ENCODE results near the gene OARD1. TPM values are rescaled to one million over a fixed set of nuclear protein-coding genes. Genes with fewer than 3 reads are reported as not detected.

The OARD1 gene
- total and polyA plus RNA-seq, 3 donors from 2014 or later, result 47.6 to 90.8 (median 55.8) TPM

DNA sequence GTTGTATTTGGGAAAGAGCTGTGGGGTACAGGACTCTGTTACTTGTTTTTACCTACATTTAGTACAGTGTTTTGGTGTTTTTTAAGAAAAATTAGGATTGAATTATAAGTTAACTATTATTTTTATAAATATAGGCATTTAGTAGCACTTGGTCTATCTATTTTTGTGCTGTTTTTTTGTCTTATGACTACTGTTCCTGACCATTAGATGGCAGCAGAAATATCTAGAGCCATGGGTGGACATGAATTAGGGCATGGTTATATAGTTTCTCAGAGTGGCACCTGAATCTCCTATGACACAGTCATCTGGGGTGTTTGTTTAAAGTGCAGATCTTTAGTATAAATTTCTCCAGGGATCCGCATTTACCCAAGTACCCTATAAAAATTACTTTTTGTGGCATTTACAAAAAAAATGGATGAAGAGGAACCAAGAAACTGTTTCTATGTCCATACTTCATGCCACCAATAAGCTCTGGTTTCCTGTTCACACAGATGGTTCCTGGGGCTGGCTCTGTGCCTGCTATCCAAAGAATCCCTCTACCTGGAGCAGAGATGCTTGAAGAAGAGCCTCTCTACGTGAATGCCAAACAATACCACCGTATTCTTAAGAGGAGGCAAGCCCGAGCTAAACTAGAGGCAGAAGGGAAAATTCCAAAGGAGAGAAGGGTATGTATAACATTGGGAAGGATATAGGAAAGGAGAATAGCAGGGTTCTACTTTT is 20.4 kb upstream of the OARD1 start:
- Histone ChIP-seq H3K36me3 (ENCODE audit: low read depth, missing control alignments) (no peaks in the 10 kb centered on the region), H3K4me1 (peaks cover under 1% of the 10 kb centered on the region), H3K9me3 (no peaks in the 10 kb centered on the region), H3K4me3 (no peak overlapping the region), H3K27ac (no peak overlapping the region), H3K27me3 (no peaks in the 10 kb centered on the region)
- DNase-seq, result no peak
- intact Hi-C loops (cut with DNase I; ENCODE audit: low total_unique reads), result no loop called here
- TF ChIP-seq, protein P1, sequence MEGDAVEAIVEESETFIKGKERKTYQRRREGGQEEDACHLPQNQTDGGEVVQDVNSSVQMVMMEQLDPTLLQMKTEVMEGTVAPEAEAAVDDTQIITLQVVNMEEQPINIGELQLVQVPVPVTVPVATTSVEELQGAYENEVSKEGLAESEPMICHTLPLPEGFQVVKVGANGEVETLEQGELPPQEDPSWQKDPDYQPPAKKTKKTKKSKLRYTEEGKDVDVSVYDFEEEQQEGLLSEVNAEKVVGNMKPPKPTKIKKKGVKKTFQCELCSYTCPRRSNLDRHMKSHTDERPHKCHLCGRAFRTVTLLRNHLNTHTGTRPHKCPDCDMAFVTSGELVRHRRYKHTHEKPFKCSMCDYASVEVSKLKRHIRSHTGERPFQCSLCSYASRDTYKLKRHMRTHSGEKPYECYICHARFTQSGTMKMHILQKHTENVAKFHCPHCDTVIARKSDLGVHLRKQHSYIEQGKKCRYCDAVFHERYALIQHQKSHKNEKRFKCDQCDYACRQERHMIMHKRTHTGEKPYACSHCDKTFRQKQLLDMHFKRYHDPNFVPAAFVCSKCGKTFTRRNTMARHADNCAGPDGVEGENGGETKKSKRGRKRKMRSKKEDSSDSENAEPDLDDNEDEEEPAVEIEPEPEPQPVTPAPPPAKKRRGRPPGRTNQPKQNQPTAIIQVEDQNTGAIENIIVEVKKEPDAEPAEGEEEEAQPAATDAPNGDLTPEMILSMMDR (IDR thresholded peaks at IDR 0.05), result peak in 1 of 3 experiments; percentile 22
- no peak for TF ChIP-seq POLR2A (IDR thresholded peaks at IDR 0.05)
- 92 to 97% methylated on average over 4 of the region's 4 CpGs for WGBS, 2 donors

DNA sequence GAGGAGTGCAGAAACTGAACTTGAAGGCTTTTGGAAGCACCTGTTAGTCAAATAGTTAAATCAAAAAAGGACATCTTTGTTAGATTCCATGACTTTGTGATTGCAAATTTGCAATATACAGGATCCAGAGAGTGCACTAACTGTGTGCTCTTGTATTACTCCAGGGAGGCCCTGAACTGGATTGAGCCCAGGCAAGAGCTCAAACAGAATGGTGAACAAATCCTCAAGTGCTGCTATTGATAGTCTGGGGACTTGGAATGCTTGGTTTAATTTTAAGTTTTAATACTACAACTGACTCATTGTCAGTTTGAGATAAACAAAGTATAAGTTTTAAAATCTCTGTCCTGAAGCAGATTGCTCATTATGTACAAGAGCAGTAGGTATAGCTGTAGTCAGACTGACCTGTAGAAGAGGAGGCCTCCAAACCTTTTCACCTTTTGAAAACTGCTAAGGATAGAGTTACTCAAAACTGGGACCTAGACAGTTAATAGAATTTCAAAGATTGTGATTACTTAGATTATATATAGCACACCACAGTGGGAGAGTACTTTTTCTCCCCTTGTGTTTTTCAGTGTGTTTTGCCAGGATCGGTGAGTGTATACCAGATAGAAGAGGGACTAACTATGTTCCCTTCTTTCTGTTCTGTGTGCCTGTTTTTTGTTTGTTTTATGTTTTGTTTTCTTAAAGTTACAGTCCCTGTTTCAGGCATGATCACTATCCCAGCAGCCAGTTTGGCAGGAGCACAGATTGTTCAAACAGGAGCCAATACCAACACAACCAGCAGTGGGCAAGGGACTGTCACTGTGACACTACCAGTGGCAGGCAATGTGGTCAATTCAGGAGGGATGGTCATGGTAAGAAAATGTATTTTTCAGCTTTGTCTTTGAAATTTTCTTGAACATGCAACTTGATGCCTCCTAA is 18.9 kb upstream of the OARD1 start:
- Histone ChIP-seq H3K4me3 (no peak overlapping the region), H3K9me3 (no peaks in the 10 kb centered on the region), H3K36me3 (ENCODE audit: low read depth, missing control alignments) (no peaks in the 10 kb centered on the region), H3K4me1 (no peaks in the 10 kb centered on the region), H3K27ac (no peak overlapping the region), H3K27me3 (no peaks in the 10 kb centered on the region)
- 52 to 59% methylated on average over 1 of the region's 1 CpG for WGBS, 2 donors
- intact Hi-C loops (cut with DNase I; ENCODE audit: low total_unique reads), result no loop called here
- no peak for TF ChIP-seq POLR2A (IDR thresholded peaks at IDR 0.05)
- TF ChIP-seq, protein P1 (IDR thresholded peaks at IDR 0.05), result no peak
- DNase-seq, result no peak

DNA sequence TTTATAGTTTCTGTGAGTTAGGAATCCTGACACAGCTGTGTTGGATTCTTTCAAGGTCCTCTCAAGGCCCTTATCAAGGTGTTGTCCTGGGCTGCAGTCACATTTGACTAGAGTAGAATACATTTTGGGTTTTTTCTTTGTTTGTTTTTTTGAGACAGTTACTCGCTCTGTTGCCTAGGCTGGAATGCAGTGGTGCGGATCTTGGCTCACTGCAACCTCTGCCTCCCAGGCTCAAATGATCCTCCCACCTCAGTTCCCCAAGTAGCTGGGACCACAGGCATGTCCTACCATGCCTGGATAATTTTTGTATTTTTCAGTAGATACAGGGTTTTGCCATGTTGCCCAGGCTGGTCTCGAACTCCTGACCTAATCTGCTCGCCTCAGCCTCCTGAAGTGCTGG is 16.3 kb upstream of the OARD1 start:
- Histone ChIP-seq H3K36me3 (ENCODE audit: low read depth, missing control alignments) (no peaks in the 10 kb centered on the region), H3K9me3 (no peaks in the 10 kb centered on the region), H3K27me3 (no peaks in the 10 kb centered on the region), H3K4me3 (no peak overlapping the region), H3K27ac (no peak overlapping the region), H3K4me1 (no peaks in the 10 kb centered on the region)
- no peak for TF ChIP-seq POLR2A (IDR thresholded peaks at IDR 0.05)
- TF ChIP-seq, protein P1 (IDR thresholded peaks at IDR 0.05), result no peak
- intact Hi-C loops (cut with DNase I; ENCODE audit: low total_unique reads), result no loop called here
- 71 to 72% methylated on average over 4 of the region's 4 CpGs for WGBS, 2 donors
- DNase-seq, result no peak

DNA sequence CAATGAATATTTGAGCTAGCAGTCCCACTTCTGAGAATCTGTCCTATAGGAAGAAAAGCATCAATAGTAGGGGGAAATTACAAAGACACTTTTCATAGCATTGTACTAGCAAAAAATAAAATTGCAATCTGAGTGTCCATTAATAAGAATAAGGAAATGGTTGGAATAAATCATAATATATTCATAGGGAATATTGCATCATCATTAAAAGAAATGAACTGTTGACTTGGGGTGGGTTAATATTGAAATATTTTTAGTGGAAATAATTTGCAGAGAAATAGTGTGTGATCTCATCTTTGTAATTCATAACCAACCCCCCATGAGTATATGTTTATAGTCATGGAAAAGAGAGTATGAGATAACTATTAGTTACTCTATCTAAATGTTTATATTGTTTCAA is 13.0 kb upstream of the OARD1 start:
- no peaks in the 10 kb centered on the region for H3K27me3 ChIP-seq
- H3K36me3 ChIP-seq (ENCODE audit: low read depth, missing control alignments), result no peaks in the 10 kb centered on the region
- TF ChIP-seq, protein P1 (IDR thresholded peaks at IDR 0.05), result no peak
- TF ChIP-seq POLR2A (IDR thresholded peaks at IDR 0.05), result no peak
- H3K27ac ChIP-seq, result no peak overlapping the region
- intact Hi-C loops (cut with DNase I; ENCODE audit: low total_unique reads), result no loop called here
- H3K4me3 ChIP-seq, result no peak overlapping the region
- no peak for DNase-seq
- no peaks in the 10 kb centered on the region for H3K4me1 ChIP-seq
- no peaks in the 10 kb centered on the region for H3K9me3 ChIP-seq
